ENCODE data around the gene TTC21B.

TTC21B gene

DNA sequence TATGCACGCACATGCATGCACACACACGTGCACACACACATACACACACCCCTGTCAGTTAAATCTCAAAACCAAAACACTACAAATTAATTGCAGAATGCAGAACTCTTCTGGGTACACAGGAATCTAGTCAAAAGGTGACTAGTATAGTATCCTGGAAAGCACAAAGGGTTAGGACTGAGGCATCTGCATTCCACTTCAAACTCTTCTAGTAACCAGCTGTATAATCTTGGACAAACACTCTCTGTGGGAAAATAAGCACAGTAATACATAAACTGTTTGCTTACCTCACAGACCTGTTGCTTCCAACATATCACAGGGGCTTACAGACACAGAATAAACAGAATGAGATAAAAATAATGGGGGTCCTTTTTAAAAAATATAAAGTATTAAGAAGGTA, 49.1 kb downstream of the TTC21B start:
- Histone ChIP-seq H3K4me3 (ENCODE audit: low read depth, low read length) (no peak overlapping the region), H3K36me3 (peaks cover 14% of the 10 kb centered on the region), H3K27me3 (ENCODE audit: insufficient read depth, low read depth, severe bottlenecking) (no peaks in the 10 kb centered on the region), H3K9me3 (ENCODE audit: severe bottlenecking) (no peaks in the 10 kb centered on the region), H3K27ac (no peak overlapping the region)
- no peak for DNase-seq
- TF ChIP-seq, protein P1, sequence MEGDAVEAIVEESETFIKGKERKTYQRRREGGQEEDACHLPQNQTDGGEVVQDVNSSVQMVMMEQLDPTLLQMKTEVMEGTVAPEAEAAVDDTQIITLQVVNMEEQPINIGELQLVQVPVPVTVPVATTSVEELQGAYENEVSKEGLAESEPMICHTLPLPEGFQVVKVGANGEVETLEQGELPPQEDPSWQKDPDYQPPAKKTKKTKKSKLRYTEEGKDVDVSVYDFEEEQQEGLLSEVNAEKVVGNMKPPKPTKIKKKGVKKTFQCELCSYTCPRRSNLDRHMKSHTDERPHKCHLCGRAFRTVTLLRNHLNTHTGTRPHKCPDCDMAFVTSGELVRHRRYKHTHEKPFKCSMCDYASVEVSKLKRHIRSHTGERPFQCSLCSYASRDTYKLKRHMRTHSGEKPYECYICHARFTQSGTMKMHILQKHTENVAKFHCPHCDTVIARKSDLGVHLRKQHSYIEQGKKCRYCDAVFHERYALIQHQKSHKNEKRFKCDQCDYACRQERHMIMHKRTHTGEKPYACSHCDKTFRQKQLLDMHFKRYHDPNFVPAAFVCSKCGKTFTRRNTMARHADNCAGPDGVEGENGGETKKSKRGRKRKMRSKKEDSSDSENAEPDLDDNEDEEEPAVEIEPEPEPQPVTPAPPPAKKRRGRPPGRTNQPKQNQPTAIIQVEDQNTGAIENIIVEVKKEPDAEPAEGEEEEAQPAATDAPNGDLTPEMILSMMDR (IDR thresholded peaks at IDR 0.05; ENCODE audit: low read depth, low read length): no peak

DNA sequence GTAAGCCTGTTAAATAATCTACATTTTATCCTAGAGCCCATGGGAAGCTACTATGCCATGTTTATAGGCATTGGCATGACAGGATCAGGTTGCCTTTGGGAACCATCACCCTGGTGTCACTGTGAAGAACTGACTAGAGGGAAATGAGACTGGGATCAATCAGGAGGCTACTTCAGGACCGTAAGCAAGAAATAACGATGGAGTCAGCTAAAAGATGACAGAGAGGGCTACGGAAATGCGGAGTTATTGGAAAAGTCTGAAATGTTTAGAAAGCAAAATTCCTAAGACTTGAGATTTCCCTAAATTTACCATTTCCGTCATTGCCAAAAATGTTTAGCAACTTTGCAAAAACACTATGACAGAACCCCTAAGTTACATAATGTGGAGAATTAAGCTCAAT, 50.2 kb downstream of the TTC21B start:
- H3K27ac ChIP-seq: no peak overlapping the region
- H3K9me3 ChIP-seq (ENCODE audit: severe bottlenecking): no peaks in the 10 kb centered on the region
- H3K36me3 ChIP-seq: peaks cover 19% of the 10 kb centered on the region
- H3K27me3 ChIP-seq (ENCODE audit: insufficient read depth, low read depth, severe bottlenecking): no peaks in the 10 kb centered on the region
- H3K4me3 ChIP-seq (ENCODE audit: low read depth, low read length): no peak overlapping the region
- no peak for DNase-seq
- TF ChIP-seq, protein P1 (IDR thresholded peaks at IDR 0.05; ENCODE audit: low read depth, low read length): no peak

DNA sequence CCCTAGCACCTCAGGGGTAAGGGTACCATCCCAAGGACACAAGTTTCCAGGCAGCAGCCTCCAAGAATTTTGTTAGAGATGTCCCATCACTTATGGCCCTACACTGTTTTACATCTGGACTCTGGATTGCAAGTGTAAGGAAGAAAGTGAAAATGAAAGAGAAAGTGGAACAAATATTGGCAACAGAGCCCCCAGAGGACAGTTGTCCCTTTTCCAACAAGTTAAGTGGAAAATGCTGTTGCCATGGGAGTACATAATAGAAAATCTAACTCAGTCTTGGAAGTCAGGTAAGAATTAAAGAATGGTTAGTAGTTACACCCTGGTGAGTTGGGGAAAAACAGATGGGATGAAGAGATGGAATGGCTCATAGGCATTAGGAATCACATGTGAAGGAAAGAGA, 50.6 kb downstream of the TTC21B start:
- Histone ChIP-seq H3K36me3 (peaks cover 24% of the 10 kb centered on the region), H3K4me3 (ENCODE audit: low read depth, low read length) (no peak overlapping the region), H3K9me3 (ENCODE audit: severe bottlenecking) (no peaks in the 10 kb centered on the region), H3K27ac (no peak overlapping the region), H3K27me3 (ENCODE audit: insufficient read depth, low read depth, severe bottlenecking) (no peaks in the 10 kb centered on the region)
- no peak for DNase-seq
- TF ChIP-seq, protein P1 (IDR thresholded peaks at IDR 0.05; ENCODE audit: low read depth, low read length): no peak

DNA sequence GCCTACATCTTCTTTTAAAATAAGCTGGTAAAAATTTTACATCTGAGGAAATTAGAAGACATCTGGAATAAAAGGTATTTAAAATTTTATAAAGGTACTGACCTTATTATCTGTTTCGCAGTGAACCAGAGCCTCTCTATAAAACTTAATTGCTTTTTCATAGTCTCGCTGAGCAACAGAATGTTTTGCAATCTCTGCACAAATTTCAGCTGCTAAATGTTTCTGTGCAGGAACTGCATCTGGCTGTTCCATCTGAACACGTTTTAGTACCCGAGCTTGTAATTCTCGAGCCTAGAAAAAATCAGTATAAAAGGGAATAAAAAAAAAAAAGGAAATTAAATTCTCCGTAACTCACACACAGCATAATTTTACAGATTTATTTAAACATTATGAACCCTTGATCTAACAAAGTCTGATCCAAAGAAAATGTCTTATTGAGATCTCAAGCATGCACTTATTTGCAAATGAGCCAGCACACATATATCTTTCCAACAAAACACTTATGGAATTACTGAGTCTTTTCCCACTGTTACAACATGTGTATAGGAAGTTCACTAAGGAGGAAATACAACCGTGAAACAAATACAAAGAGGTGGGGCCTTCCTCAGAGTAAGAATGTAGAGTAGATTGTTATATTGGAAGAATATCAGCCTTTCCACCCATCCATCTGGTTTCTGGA, 51.8 kb downstream of the TTC21B start:
- H3K27me3 ChIP-seq (ENCODE audit: insufficient read depth, low read depth, severe bottlenecking): no peaks in the 10 kb centered on the region
- H3K27ac ChIP-seq: no peak overlapping the region
- no peaks in the 10 kb centered on the region for H3K9me3 ChIP-seq (ENCODE audit: severe bottlenecking)
- H3K36me3 ChIP-seq: peaks cover 30% of the 10 kb centered on the region
- no peak for DNase-seq
- no peak overlapping the region for H3K4me3 ChIP-seq (ENCODE audit: low read depth, low read length)
- TF ChIP-seq, protein P1 (IDR thresholded peaks at IDR 0.05; ENCODE audit: low read depth, low read length): no peak

DNA sequence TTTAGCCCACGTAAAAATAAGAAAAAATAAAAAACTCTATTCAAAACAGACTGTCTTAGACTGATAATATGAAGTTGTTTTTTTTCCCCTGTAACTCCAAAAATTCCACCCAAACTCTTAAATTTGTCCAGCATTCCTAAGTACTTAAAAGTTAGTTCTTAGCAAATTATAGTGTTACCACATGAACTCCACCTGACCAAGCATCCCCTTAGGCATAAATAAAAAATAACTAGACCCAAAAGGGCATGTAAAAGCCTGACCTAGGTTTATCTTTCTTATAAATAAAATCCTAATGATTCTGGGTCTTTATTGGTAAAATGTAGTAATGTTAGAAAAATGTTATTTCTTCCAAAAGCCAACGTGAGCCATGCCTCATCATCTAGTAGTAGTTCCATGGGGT, 54.3 kb downstream of the TTC21B start:
- no peak for DNase-seq
- Histone ChIP-seq H3K4me3 (ENCODE audit: low read depth, low read length) (no peak overlapping the region), H3K27ac (no peak overlapping the region), H3K27me3 (ENCODE audit: insufficient read depth, low read depth, severe bottlenecking) (no peaks in the 10 kb centered on the region), H3K36me3 (peaks cover 36% of the 10 kb centered on the region), H3K9me3 (ENCODE audit: severe bottlenecking) (no peaks in the 10 kb centered on the region)
- TF ChIP-seq, protein P1 (IDR thresholded peaks at IDR 0.05; ENCODE audit: low read depth, low read length): no peak

DNA sequence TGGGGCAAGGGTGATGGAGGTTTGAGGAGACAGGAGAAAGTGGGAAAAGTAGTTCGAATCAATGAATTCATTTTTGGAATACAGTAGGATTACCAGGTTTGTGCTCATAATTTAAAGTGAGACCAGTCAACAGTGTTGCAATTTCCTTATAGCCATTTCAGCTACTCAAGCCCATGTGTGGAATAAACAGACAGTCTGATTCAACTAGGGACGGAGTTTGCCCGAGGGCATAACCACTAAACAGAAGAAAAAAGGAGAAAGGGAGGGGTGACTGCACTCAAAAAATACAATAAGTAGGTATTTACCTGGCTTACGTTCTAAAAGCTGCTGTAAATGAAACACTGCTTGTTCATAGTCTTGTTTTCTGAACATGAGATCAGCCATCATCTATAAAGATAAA, 55.2 kb downstream of the TTC21B start:
- H3K36me3 ChIP-seq: peaks cover 43% of the 10 kb centered on the region
- no peak for DNase-seq
- no peak overlapping the region for H3K27ac ChIP-seq
- H3K9me3 ChIP-seq (ENCODE audit: severe bottlenecking): no peaks in the 10 kb centered on the region
- TF ChIP-seq, protein P1 (IDR thresholded peaks at IDR 0.05; ENCODE audit: low read depth, low read length): no peak
- no peaks in the 10 kb centered on the region for H3K27me3 ChIP-seq (ENCODE audit: insufficient read depth, low read depth, severe bottlenecking)
- H3K4me3 ChIP-seq (ENCODE audit: low read depth, low read length): no peak overlapping the region
